ENCODE results near the gene TFEB. TPM values are rescaled to one million over a fixed set of nuclear protein-coding genes. Genes with fewer than 3 reads are reported as not detected.

Gene TFEB
- total RNA-seq, 1 donor from 2014 or later, result 5.1 TPM

DNA sequence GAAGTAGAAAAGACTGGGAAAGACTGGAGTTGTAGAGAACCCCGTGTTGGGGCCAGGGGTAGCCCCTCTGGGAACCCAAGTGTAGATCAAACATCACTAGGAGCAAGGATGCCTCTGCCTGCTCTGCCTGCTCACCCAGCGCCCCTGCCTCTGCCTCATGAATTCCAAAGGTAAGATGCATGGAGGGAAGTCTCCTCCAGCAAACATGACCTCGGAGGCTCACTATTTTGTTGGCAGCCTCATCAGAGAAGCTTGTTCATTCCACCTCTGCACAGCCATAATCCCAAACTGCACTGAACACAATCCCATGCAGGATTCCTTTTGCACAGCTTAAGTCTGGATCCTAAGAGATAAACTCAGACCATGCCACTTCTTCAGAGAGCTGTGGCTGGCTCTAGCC, 39.4 kb upstream of the TFEB start:
- Histone ChIP-seq H3K36me3 (ENCODE audit: control insufficient read depth, insufficient read depth, low read length) (no peaks in the 10 kb centered on the region), H3K27me3 (ENCODE audit: control insufficient read depth, insufficient read depth, low read length) (no peaks in the 10 kb centered on the region), H3K4me3 (ENCODE audit: low read depth, low read length) (no peak overlapping the region)
- TF ChIP-seq, protein P1, sequence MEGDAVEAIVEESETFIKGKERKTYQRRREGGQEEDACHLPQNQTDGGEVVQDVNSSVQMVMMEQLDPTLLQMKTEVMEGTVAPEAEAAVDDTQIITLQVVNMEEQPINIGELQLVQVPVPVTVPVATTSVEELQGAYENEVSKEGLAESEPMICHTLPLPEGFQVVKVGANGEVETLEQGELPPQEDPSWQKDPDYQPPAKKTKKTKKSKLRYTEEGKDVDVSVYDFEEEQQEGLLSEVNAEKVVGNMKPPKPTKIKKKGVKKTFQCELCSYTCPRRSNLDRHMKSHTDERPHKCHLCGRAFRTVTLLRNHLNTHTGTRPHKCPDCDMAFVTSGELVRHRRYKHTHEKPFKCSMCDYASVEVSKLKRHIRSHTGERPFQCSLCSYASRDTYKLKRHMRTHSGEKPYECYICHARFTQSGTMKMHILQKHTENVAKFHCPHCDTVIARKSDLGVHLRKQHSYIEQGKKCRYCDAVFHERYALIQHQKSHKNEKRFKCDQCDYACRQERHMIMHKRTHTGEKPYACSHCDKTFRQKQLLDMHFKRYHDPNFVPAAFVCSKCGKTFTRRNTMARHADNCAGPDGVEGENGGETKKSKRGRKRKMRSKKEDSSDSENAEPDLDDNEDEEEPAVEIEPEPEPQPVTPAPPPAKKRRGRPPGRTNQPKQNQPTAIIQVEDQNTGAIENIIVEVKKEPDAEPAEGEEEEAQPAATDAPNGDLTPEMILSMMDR (IDR thresholded peaks at IDR 0.05; ENCODE audit: insufficient read depth, low read length, poor library complexity, severe bottlenecking), result no peak
- no peak for DNase-seq (ENCODE audit: low read depth)

DNA sequence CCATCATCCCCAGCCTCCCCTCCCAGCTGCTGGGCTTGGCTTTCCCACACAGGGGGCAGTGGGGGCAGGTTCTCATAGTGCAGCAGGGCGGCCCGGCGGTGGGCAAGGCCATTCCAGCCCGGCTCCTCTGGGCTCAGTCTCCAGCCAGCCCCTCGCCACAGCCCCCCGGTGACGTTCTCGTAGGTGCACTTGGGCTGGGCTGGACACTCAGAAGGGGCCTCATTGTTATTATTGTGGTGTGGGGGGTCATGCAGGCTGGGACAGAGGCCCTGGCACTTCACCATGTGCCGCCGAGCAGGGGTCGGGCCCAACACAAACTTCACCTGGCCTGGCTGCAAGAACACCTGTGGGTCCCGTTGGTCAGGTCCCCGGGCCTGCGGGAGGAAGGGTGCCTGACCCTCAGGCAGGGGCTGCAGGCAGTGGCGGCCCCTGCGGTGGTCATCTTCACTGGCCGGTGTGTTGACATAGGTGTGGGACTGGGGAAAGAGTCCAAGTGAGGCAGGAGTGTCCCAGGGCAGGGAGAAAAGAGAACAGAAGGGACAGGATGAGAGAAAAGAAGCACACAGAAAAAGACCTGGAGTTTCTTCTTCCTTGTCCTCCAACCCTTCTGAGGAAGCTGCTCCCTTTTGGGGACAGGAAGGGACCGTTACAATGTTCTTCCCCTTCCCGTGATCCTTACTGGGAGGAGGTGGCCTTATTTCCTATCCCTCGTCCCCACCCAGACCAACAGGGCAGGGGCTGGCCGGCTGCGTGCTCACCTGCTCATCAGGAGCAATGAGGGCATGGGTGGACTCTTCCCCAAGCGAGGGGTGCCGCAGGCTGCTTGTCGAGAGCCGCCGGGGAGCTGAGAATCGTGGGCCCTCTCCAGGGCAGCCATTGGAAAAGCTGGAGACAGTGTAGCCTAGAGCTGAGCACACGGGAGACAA, 35.9 kb upstream of the TFEB start:
- Histone ChIP-seq H3K27me3 (ENCODE audit: control insufficient read depth, insufficient read depth, low read length) (no peaks in the 10 kb centered on the region), H3K36me3 (ENCODE audit: control insufficient read depth, insufficient read depth, low read length) (no peaks in the 10 kb centered on the region), H3K4me3 (ENCODE audit: low read depth, low read length) (no peak overlapping the region)
- no peak for DNase-seq (ENCODE audit: low read depth)
- TF ChIP-seq, protein P1 (IDR thresholded peaks at IDR 0.05; ENCODE audit: insufficient read depth, low read length, poor library complexity, severe bottlenecking), result no peak

DNA sequence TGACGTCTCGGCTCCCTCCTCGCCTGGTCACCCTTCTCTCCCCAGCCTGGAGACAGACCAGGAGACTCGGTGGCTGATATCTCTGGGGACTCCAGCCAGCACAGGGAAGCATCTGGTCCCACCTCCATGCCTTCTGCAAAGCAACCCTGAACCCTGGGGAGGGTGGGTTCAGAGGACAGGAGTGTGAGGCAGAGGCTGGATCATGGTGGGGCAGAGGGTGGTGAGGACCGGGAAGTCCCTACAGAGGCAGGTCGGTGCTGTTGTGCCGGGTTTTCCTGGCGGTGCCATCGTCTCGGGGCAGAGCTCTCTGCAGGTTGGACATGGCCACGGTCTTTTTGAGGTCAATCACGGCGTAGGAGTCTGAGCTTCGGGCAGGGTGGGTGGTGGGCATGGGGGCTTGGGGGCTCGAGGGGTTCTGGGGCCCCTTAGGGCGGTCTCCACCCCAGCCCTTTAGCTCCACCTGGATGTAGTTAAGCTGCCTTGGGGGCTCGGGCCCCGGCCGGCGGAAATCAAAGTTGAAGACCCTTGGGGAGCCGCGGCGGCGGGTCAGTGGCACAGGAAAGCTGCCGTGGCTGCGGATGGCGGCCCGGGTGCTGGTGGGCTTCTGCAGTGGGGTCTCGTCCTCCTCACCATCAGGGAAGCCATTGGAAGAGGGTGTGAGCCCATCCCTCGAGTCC, 35.1 kb upstream of the TFEB start:
- DNase-seq (ENCODE audit: low read depth), result no peak
- Histone ChIP-seq H3K4me3 (ENCODE audit: low read depth, low read length) (no peak overlapping the region), H3K27me3 (ENCODE audit: control insufficient read depth, insufficient read depth, low read length) (no peaks in the 10 kb centered on the region), H3K36me3 (ENCODE audit: control insufficient read depth, insufficient read depth, low read length) (no peaks in the 10 kb centered on the region)
- TF ChIP-seq, protein P1 (IDR thresholded peaks at IDR 0.05; ENCODE audit: insufficient read depth, low read length, poor library complexity, severe bottlenecking), result no peak

DNA sequence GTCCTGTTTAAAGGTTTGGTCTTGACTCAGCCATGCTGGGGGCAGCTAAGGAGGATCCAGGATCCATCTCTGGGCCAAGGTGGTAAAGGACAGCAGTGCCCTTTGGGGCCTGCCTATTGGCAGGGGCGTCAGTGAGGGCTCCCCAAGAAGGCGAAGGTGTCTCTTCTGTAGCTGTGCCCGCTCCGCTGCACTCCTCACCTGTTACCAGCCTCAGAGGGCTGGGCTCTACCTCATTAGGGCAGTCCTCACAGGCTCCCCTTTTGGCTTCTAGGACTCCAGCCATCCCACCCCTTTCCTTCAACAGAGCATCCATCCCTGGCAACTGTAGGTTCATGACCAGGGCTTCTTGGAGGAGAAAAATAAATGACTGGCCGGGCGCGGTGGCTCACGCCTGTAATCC, 34.0 kb upstream of the TFEB start:
- DNase-seq (ENCODE audit: low read depth), result no peak
- H3K36me3 ChIP-seq (ENCODE audit: control insufficient read depth, insufficient read depth, low read length), result no peaks in the 10 kb centered on the region
- TF ChIP-seq, protein P1 (IDR thresholded peaks at IDR 0.05; ENCODE audit: insufficient read depth, low read length, poor library complexity, severe bottlenecking), result no peak
- no peaks in the 10 kb centered on the region for H3K27me3 ChIP-seq (ENCODE audit: control insufficient read depth, insufficient read depth, low read length)
- no peak overlapping the region for H3K4me3 ChIP-seq (ENCODE audit: low read depth, low read length)

DNA sequence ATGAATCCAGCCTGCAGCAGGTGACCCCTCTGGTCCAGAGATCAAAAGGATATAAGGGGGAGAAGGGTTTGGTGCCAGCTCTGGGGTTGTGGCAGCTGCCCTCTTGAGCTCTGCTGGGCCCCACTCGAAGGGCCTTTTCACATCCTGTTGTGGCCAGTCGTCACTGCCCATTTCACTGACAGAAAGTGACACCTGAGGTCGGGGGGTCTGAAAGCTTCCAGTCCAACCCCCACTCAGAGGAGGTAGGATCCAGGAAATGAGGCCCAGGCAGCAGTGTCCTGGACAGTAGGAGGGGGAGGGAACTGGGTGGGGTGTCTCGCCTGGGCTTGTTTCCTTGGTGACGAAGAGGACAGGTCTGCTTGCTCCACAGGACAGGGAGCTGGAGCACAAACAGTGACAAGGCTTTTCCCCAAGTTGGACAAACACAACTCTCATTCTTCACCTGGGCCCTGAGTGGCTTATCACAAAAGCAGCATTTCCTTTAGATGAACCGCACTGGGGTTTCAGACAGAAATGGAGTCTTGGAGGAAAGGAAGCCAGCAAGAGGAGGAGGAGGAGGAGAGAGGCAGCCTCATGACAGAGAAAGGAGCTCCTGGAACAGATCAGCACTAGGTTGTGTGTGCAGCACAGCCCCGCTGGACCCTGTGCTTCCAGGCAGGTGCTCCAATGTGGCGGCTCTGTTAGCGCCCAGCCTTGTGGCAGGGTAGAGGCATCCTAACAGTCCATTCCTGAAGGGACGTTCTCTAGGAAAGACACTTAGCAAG, 33.3 kb upstream of the TFEB start:
- H3K36me3 ChIP-seq (ENCODE audit: control insufficient read depth, insufficient read depth, low read length), result no peaks in the 10 kb centered on the region
- H3K4me3 ChIP-seq (ENCODE audit: low read depth, low read length), result no peak overlapping the region
- H3K27me3 ChIP-seq (ENCODE audit: control insufficient read depth, insufficient read depth, low read length), result no peaks in the 10 kb centered on the region
- TF ChIP-seq, protein P1 (IDR thresholded peaks at IDR 0.05; ENCODE audit: insufficient read depth, low read length, poor library complexity, severe bottlenecking), result no peak
- DNase-seq (ENCODE audit: low read depth), result no peak

All from kidney epithelial cell (primary cell).